GM19193 (cell line): ENCODE measurements around the gene SLIT2.

Experiments
- POLR2A ChIP-seq: IDR thresholded peaks from 4 replicates; pipeline ENCODE4 v1.6.1; 2011; ENCODE audit not compliant: insufficient read depth, insufficient read length; ENCODE audit errors: extremely low read depth

Gene SLIT2

GRCh38 chr4:20251796-20252655 is at the start of gene SLIT2:
SLIT2 (plus strand) TSS chr4:20251905; CDS start chr4:20253816, 1,911 bp downstream.
- no peak for TF ChIP-seq POLR2A

GRCh38 chr4:20203508-20203907 is 48.2 kb upstream of the SLIT2 start:
- TF ChIP-seq POLR2A: no peak

GRCh38 chr4:20217521-20217920 is 34.2 kb upstream of the SLIT2 start:
- TF ChIP-seq POLR2A: no peak

GRCh38 chr4:20217951-20218350 is 33.8 kb upstream of the SLIT2 start:
- TF ChIP-seq POLR2A: no peak

GRCh38 chr4:20219521-20219920 is 32.2 kb upstream of the SLIT2 start:
- no peak for TF ChIP-seq POLR2A

- no peak for TF ChIP-seq POLR2A
Measured at GRCh38 chr4:20237894-20238537, 13.7 kb upstream of the SLIT2 start.

- TF ChIP-seq POLR2A: no peak
Measured at GRCh38 chr4:20248155-20248558, 3.5 kb upstream of the SLIT2 start.

- TF ChIP-seq POLR2A: no peak
Measured at GRCh38 chr4:20249333-20249732, 2.4 kb upstream of the SLIT2 start.

GRCh38 chr4:20251031-20251795 is 492 bp upstream of the SLIT2 start:
- TF ChIP-seq POLR2A: no peak

GRCh38 chr4:20252656-20253282 is 1.1 kb downstream of the SLIT2 start:
- TF ChIP-seq POLR2A: no peak

- TF ChIP-seq POLR2A: no peak
Measured at GRCh38 chr4:20253283-20253734, 1.6 kb downstream of the SLIT2 start.

- no peak for TF ChIP-seq POLR2A
Measured at GRCh38 chr4:20253735-20254409, 2.2 kb downstream of the SLIT2 start.

GRCh38 chr4:20254511-20255250 is 3.0 kb downstream of the SLIT2 start:
- no peak for TF ChIP-seq POLR2A

GRCh38 chr4:20255251-20255586 is 3.5 kb downstream of the SLIT2 start:
- no peak for TF ChIP-seq POLR2A
